ENCODE measurements around the gene STX8. TPM values are rescaled to one million over a fixed set of nuclear protein-coding genes. Genes with fewer than 3 reads are reported as not detected.

Gene STX8
- total RNA-seq, 1 donor from 2014 or later, result 57.8 TPM

DNA sequence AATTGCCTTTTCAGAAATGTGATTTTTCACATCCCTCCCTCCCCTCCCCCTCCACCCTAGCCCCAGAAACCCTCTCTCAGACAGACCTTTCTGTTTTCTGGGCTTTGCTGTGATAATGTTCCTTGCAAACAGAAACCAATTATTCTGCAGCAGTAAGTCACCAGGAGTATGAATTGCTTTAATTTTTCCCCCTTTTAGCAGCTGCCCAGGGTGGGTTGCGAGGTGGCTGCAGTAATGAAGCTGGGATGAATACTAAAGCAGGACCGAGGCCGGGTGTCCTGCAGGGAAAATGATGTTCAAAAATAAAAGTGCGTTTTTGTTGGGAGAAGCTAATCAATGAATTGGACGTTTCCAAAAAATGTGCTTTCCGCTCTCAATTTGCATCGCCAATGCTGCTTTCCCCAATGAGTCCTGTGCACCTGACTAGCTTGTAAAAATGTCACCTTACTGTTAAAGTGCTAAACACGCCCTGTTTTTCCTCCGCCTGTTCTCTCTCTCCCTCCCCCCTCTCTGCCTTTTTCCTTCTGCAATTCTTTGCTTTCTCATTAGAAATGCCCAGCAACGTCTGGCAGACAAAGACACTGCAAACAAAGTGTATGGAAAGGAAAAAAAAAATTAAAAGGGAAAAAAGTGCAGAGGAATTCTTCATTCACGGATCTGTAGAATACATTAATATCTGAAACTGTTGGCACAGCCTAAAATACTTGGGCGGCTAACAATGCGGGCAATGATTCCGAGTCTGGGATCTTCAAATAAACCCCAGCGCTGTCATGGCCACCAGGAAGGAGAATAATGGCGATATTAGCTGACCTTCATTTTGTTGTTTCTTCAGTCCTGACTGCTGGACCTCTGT, 244.1 kb downstream of the STX8 start:
- H3K9me3 ChIP-seq, result peaks cover 12% of the 10 kb centered on the region
- DNase-seq (no peak), ATAC-seq (no peak)
- no peak overlapping the region for H3K27ac ChIP-seq
- H3K4me1 ChIP-seq, result no peaks in the 10 kb centered on the region
- H3K36me3 ChIP-seq, result no peaks in the 10 kb centered on the region
- no peaks in the 10 kb centered on the region for H3K27me3 ChIP-seq (ENCODE audit: low read depth)
- intact Hi-C loops (cut with DNase I), result no loop called here
- H3K4me3 ChIP-seq, result no peak overlapping the region
- no peak for TF ChIP-seq CTCF (IDR thresholded peaks at IDR 0.05)

DNA sequence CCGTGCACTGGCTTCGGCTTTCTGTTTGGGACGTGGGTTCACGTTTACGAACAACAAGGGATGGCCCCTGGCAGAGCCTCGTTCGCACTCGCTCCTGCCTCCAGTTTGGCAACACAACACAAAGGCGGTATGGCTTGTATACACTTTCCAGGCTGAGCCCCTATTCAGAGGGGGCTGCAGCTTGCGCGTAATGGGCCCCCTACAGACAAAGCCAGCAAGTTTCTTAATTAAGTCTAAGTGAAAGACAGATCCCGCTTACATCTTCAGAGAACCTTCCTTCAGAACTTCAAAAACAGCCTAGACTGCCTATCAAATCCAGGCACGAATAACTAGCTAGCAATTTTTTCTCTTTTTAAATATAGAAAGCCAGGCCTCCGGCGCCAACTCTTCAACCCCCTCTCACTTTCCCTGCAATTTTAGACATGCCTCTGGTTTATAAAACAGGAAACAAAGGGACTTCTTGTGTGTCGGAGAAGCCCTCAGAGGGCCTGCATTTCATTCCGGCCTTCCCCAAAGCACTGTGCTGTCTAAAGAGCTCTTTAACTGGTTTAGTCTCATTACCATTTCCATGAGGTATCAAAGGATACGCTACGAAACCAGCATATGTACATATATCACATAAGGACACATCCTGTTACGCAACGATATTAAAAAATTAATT, 244.9 kb downstream of the STX8 start:
- DNase-seq (no peak), ATAC-seq (no peak)
- H3K27ac ChIP-seq, result no peak overlapping the region
- no peaks in the 10 kb centered on the region for H3K36me3 ChIP-seq
- H3K9me3 ChIP-seq, result peaks cover 8% of the 10 kb centered on the region
- intact Hi-C loops (cut with DNase I), result no loop called here
- no peaks in the 10 kb centered on the region for H3K4me1 ChIP-seq
- TF ChIP-seq CTCF (IDR thresholded peaks at IDR 0.05), result no peak
- H3K27me3 ChIP-seq (ENCODE audit: low read depth), result no peaks in the 10 kb centered on the region
- H3K4me3 ChIP-seq, result no peak overlapping the region

DNA sequence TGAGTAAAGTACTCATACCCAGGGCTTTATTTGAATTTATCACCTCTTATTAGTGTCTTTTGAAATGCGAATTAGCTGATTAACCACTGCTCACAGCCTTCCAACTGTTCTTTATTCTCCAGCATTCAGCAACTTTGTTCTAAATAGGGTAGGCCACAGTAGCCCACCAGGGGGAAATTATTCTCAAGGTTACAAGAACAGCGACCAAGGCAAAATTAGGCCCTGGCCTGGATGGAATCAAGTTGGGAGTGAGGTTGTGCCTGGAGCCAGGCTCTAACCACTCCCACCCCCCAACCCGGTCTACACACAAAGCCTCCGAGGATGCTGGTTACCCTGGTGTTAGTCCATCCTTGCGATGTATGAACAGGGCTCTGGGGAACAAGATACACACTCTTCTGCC, 245.5 kb downstream of the STX8 start:
- H3K27me3 ChIP-seq (ENCODE audit: low read depth), result no peaks in the 10 kb centered on the region
- no peak for DNase-seq
- intact Hi-C loops (cut with DNase I), result no loop called here
- no peak for ATAC-seq
- no peak overlapping the region for H3K4me3 ChIP-seq
- H3K9me3 ChIP-seq, result peaks cover 6% of the 10 kb centered on the region
- H3K36me3 ChIP-seq, result no peaks in the 10 kb centered on the region
- no peak overlapping the region for H3K27ac ChIP-seq
- H3K4me1 ChIP-seq, result no peaks in the 10 kb centered on the region
- no peak for TF ChIP-seq CTCF (IDR thresholded peaks at IDR 0.05)

GRCh38 chr17:9329251-9329921, 246.2 kb downstream of the STX8 start:
- no peak for TF ChIP-seq CTCF (IDR thresholded peaks at IDR 0.05)
- H3K4me1 ChIP-seq, result no peaks in the 10 kb centered on the region
- intact Hi-C loops (cut with DNase I), result no loop called here
- H3K9me3 ChIP-seq, result no peaks in the 10 kb centered on the region
- no peak for DNase-seq
- no peaks in the 10 kb centered on the region for H3K36me3 ChIP-seq
- H3K27ac ChIP-seq, result no peak overlapping the region
- H3K4me3 ChIP-seq, result no peak overlapping the region
- ATAC-seq, result no peak
- no peaks in the 10 kb centered on the region for H3K27me3 ChIP-seq (ENCODE audit: low read depth)

- no peak for ATAC-seq
- Histone ChIP-seq H3K36me3 (no peaks in the 10 kb centered on the region), H3K27ac (no peak overlapping the region), H3K9me3 (no peaks in the 10 kb centered on the region), H3K27me3 (ENCODE audit: low read depth) (no peaks in the 10 kb centered on the region), H3K4me3 (no peak overlapping the region), H3K4me1 (no peaks in the 10 kb centered on the region)
- no peak for DNase-seq
- intact Hi-C loops (cut with DNase I), result no loop called here
- TF ChIP-seq CTCF (IDR thresholded peaks at IDR 0.05), result no peak
These were observed 250.8 kb downstream of the STX8 start for GRCh38 chr17:9324864-9325263.

All from lower lobe of right lung (tissue), 2 donors.